Vagina (tissue), 2 donors: ENCODE results near the gene FAM171A1.

Source experiments
- POLR2AphosphoS5 ChIP-seq, 2 donors: sonication (generic); formaldehyde crosslinking; IDR thresholded peaks; one replicate each; pipeline ENCODE4 v1.9.0; 2017; ENCODE audit warnings: antibody characterized with exemption in 2 of 2, mild to moderate bottlenecking in 2 of 2, low read depth in 1 of 2; ENCODE audit not compliant: insufficient read depth in 1 of 2
- TF ChIP-seq, protein P1 (sequence below), 3 experiments: fragments of 450-650 bp in 2 of 3; fragments of 200-600 bp in 1 of 3; sonication (generic) in 1 of 3; IDR thresholded peaks; one replicate each; pipeline ENCODE4 v1.5.1; 2017 to 2019; ENCODE audit warnings: antibody characterized with exemption in 3 of 3, mild to moderate bottlenecking in 2 of 3, moderate library complexity in 2 of 3

- TF ChIP-seq, protein P1, sequence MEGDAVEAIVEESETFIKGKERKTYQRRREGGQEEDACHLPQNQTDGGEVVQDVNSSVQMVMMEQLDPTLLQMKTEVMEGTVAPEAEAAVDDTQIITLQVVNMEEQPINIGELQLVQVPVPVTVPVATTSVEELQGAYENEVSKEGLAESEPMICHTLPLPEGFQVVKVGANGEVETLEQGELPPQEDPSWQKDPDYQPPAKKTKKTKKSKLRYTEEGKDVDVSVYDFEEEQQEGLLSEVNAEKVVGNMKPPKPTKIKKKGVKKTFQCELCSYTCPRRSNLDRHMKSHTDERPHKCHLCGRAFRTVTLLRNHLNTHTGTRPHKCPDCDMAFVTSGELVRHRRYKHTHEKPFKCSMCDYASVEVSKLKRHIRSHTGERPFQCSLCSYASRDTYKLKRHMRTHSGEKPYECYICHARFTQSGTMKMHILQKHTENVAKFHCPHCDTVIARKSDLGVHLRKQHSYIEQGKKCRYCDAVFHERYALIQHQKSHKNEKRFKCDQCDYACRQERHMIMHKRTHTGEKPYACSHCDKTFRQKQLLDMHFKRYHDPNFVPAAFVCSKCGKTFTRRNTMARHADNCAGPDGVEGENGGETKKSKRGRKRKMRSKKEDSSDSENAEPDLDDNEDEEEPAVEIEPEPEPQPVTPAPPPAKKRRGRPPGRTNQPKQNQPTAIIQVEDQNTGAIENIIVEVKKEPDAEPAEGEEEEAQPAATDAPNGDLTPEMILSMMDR (IDR thresholded peaks at IDR 0.05): no peak
- TF ChIP-seq POLR2AphosphoS5 (IDR thresholded peaks at IDR 0.05; ENCODE audit: insufficient read depth in 1 of 2, low read depth in 1 of 2): no peak
Measured at GRCh38 chr10:15175587-15175986, 195.5 kb downstream of the FAM171A1 start.
